ENCODE measurements around the gene GRID1.
"Not testable (repeated sequence)": the region's sequence is repeated elsewhere in the genome, so short reads cannot be mapped to it uniquely, and the experiment has no call there.

Gene GRID1

GRCh38 chr10:86130041-86130440 lies 236.6 kb downstream of the GRID1 start:
- DNase-seq = no peak

DNA sequence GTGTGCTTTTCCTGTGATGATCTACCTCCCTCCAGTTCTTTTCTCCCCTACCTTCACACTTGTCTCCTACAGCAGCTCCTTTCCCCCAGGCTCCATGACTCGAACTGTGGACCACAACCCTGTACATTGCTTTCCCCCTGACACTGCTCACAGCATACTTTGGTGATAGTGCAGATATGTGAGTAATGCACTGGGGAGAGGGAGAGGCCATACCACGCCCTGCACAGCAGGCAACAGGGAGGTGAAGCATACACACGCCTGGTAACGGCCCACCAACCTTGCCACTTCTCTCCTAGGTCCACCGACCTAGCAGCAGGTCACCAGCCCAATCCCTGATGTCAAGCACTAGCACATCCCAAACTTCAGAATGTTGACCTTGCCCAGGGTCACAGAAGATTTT lies 238.2 kb downstream of the GRID1 start:
- DNase-seq = no peak

- DNase-seq = no peak
Observed at GRCh38 chr10:86127274-86127819, 239.2 kb downstream of the GRID1 start.

- DNase-seq = no peak
Observed at GRCh38 chr10:86124734-86125133, 241.9 kb downstream of the GRID1 start.

DNA sequence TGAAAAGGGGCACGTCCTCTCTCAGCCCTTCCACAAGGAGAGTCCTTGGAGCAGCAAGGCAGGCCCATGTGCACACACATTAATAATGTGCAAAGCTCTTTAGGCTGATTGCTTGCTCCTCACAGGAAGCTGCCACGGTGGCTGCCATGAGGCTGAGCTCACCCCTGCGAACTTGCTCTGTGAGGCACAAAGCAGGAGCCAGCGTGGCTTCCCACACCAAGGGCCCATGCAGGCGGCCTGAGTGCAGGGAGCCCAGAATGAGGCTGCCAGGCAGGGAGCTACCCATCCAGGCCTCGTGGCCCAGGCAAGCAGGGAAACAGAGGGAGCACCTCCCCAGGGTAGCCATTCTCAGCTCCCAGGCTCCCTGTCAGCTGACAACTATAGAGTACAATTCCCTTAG lies 242.9 kb downstream of the GRID1 start:
- DNase-seq = no peak

DNA sequence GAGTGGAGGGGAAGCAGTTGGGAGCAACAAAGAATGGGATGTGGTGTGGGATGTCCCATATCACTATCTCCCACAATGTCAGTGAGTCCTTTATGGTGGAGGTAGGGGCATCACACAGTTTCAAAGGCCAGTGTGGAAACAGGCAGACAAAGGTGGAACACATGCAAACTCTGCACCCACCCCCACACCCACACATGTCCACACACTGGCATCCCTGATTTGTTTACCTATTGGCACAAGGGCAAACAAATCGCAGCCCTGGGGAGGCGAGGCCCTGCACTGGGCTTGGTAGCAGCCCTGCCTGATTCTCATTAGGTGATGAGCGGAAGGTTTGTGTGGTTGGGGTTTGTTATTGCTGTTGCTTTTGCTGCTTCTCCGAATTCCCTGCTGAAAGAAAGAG lies 243.3 kb downstream of the GRID1 start:
- DNase-seq = peak; percentile 11

- no peak for DNase-seq
Observed at GRCh38 chr10:86122646-86123045, 243.9 kb downstream of the GRID1 start.

DNA sequence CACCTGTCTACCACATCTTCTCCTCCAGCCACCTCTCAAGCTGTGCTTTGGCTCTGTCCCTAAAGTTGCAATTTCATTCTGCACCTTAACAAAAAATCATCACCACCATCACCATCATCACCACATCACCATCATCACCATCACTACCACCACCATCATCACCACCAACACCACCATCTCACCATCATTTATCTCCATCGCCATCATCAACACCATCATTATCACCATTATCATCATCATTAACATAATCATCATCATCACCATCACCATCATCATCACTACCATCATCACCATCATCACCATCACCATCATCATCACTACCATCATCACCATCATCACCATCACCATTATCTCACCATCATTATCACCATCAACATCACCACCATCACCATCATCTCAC lies 245.4 kb downstream of the GRID1 start:
- no peak for DNase-seq

- no peak for DNase-seq
Observed at GRCh38 chr10:86117051-86117450, 249.5 kb downstream of the GRID1 start.

- no peak for DNase-seq
Observed at GRCh38 chr10:86113983-86114382, 252.6 kb downstream of the GRID1 start.

DNA sequence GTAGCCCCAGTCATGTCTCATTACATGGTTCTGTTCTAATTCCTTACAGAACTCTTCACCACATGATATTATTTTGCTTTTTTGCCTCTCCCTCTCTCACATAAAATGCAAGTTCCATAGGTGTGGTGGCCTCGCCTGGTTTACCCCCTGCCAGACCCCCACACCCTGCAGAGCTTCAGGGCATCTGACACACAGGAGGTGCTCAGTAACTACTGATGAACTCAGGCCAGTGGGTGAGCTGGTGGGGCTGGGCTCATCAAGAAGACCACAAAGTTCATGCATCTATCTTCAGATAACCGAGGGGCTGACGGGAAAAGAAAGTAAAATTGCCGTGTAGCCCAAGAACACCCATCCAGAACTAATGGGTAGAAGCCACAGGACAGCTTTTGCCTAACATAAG lies 253.1 kb downstream of the GRID1 start:
- no peak for DNase-seq

GRCh38 chr10:86113044-86113443 lies 253.6 kb downstream of the GRID1 start:
- DNase-seq = no peak

GRCh38 chr10:86111902-86112545 lies 254.6 kb downstream of the GRID1 start:
- no peak for DNase-seq

GRCh38 chr10:86110156-86110786 lies 256.3 kb downstream of the GRID1 start:
- DNase-seq = no peak

- DNase-seq = no peak
Observed at GRCh38 chr10:86109421-86109820, 257.2 kb downstream of the GRID1 start.

DNA sequence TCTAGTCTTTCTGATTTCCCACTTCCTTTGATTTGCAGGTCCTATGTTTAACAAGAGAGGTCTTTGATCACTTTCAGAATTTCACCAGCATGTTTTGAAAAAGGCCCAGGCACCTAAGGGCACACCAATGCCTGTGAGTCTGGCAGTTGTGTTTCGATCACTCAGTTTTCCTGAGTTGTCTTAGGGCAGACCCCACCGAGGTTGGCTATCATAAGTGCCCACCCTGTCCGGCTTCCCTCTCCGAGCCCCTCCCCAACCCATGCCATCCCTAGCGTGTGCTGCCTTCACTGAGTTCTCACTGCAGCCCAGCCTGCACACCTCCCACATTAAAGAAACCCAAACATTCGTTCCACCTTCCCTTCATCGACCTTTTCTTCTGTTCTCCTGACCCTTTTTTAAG lies 257.9 kb downstream of the GRID1 start:
- no peak for DNase-seq

DNA sequence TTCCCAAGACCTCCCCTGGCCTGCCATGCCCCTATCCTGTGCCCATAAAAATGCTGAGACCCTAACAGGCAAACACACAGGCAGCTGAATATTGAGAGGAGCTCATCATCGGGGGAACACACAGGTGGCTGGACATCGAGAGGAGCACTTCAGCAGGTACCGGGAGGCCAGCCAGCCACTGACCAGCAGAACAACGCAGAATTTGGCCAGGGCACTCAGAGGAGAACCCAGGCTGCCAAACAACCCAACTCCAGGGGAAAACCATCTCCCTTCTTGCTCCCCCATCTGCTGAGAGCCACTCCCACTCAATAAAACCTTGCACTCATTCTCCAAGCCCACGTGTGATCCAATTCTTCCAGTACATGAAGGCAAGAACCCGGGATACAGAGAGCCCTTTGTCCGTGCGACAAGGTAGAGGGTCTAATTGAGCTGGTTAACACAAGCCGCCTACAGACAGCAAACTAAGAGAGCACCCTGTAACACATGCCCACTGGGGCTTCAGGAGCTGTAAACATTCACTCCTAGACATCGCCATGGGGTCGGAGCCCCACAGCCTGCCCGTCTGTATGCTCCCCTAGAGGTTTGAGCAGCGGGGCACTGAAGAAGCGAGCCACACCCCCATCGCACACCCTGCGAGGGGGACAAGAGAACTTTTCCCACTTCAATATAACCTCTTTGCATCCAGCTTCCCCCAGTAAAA lies 258.8 kb downstream of the GRID1 start:
- DNase-seq = not testable (repeated sequence)

DNA sequence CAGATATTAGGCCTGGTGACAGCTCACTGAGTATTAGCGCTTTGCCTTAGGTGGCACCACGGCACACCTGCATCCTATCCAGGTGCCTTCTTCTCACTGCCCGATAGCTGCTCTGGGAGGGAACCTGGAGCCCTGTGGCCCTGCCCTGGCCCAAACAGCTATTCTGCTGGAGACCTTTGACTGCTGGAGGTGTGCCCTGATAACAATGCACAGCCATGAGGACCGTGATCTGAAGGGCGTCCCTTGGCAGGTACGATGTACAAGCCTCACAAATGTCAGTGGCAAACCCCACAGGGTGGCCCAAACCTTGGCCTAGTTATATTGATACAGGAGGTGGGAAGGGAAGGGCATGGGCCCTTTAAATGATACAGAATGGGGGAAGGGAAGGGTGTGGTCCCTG lies 259.5 kb downstream of the GRID1 start:
- no peak for DNase-seq

DNA sequence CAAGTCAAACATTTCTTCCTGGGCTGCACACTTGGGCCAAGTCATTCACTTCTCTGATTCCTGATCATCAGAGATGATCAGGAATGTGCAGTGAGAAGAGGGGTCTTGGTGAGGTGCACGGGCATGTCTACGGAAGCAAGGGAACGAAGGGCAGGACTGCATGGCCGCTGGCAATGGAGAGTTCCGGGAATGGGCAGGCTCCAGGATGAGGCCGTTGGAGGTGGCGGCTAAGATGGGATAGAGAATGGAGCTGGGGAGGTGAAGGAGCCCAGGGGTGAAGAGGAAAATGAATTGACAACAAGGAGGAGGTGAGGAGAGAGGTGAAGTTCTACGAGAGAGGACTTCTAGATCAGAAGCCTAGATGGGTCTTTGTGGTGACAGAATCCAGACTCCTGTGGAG lies 260.0 kb downstream of the GRID1 start:
- no peak for DNase-seq

- DNase-seq = no peak
Observed at GRCh38 chr10:86105640-86106039, 261.0 kb downstream of the GRID1 start.

DNA sequence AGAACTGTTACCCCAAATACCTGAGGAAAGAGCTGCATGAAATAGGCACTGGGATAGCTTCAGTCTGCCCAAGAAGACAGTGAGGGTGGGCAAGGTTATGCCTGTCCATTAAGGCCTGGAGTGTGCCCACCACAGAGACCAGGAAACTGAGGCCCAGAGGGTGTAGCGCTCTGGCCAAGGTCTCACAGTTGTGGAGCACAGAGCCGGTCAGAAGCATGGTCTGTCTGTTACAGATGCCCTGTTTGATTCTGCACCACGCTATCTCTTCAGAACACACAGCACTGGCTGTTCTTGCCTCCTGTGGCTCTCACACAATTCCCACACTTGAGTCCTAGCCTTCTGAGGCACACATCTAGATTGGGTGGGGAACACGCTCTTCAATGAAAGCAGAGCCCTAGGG lies 261.4 kb downstream of the GRID1 start:
- DNase-seq = no peak

DNA sequence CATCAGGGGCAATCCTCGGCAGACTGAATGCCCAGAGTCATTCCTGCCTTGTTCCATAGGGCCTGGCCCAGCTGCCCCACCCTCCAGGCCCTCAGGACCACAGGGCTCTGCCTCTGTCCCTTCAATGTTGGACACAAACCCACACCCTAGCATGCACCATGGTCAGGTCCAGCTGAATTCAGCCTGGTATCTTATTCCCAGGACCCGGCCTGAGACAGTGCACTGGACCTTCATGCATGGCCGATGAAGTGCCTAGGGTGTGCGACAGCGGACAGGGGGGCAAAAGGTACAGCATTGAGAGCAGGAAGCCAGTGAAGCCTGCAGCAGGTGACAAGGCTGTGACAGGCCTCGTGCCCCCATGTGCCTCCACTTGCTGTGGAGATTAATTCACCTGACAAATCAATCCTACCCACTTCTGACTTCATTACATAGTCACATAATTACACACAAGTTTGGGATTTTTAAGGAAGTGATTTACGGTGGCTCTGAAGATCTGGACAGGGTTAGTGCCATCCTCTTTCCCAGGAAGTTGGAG lies 261.9 kb downstream of the GRID1 start:
- no peak for DNase-seq

DNA sequence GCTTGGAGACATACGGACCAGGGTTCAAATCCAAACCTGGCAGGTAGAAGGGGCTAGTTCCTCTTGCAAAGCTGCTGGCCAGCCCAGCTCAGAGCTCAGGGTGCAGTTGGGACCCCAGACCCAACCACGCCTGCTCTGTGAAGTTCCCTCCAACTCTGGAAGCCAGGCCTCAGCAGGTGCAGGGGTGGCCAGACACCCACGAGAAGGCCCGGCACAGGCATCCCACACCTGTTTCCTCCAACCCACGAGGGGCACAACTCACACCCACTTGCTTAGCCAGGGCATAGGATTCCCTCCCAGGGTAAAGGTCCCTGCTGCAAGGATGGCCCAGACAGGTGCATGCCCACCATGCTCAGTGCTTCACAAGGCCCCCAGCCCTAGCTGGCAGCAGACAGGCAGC lies 262.4 kb downstream of the GRID1 start:
- DNase-seq = no peak
